ENCODE data around the gene PCED1B.

DNA sequence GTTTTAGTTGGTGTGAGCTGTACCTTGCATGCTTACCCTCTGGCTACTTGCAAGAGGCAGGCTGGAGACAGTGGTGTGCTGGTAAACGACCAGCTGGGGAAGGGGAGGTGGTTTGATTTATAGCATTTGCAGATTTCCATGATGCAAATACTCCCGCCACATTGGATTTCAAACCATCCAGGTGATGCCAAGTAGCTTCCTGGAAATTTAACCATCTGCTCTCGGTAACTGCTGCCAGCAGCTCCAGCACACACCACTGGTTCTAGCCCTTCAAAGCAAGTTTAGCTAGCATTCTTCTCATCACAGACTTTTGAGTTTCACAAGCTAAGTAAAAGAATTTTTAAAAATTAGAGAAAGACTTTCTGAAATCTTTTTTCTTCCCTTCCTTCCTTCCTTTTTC lies 104.8 kb downstream of the PCED1B start:
- TF ChIP-seq ZBTB7A (IDR thresholded peaks at IDR 0.05; ENCODE audit: low read depth) (no peak), TCF12 (IDR thresholded peaks at IDR 0.05; ENCODE audit: low read depth) (no peak), EGR1 (IDR thresholded peaks at IDR 0.05) (no peak), TAF1 (IDR thresholded peaks at IDR 0.05; ENCODE audit: low read depth) (no peak), CEBPB (IDR thresholded peaks at IDR 0.05) (no peak), CREB1 (IDR thresholded peaks at IDR 0.05; ENCODE audit: low read depth) (no peak), FOXM1 (IDR thresholded peaks at IDR 0.05; ENCODE audit: borderline replicate concordance, low read depth) (no peak)
- TF ChIP-seq, protein P1, sequence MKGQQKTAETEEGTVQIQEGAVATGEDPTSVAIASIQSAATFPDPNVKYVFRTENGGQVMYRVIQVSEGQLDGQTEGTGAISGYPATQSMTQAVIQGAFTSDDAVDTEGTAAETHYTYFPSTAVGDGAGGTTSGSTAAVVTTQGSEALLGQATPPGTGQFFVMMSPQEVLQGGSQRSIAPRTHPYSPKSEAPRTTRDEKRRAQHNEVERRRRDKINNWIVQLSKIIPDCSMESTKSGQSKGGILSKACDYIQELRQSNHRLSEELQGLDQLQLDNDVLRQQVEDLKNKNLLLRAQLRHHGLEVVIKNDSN (IDR thresholded peaks at IDR 0.05), result no peak
- TF ChIP-seq, protein P2, sequence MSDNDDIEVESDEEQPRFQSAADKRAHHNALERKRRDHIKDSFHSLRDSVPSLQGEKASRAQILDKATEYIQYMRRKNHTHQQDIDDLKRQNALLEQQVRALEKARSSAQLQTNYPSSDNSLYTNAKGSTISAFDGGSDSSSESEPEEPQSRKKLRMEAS (IDR thresholded peaks at IDR 0.05), result no peak
